Fibroblast of mammary gland (primary cell): ENCODE data around the gene NCAPD3.

Experiments
- DNase-seq: peaks from one replicate; pipeline ENCODE4 v3.0.0-alpha.2; 2010; ENCODE audit warnings: low read depth
- H3K4me3 ChIP-seq: 2 replicates; pipeline ENCODE4 v1.5.1; 2011; ENCODE audit warnings: low read depth, mild to moderate bottlenecking, low read length, moderate library complexity; ENCODE audit not compliant: control insufficient read depth
- TF ChIP-seq, protein P1 (sequence below): conservative IDR thresholded peaks from 2 replicates; pipeline ENCODE4 v1.5.1; 2011; ENCODE audit warnings: low read depth, low read length, inconsistent platforms; ENCODE audit not compliant: control insufficient read depth, insufficient read depth

NCAPD3 gene

DNA sequence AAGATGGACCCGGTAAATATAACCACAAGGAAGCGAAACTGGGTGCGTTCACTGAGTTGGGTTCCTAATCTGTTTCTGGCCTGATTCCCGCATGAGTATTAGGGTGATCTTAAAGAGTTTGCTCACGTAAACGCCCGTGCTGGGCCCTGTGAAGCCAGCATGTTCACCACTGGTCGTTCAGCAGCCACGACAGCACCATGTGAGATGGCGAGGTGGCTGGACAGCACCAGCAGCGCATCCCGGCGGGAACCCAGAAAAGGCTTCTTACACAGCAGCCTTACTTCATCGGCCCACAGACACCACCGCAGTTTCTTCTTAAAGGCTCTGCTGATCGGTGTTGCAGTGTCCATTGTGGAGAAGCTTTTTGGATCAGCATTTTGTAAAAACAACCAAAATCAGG lies 74.4 kb downstream of the NCAPD3 start:
- no peak for DNase-seq
- H3K4me3 ChIP-seq = no peak overlapping the region
- TF ChIP-seq, protein P1, sequence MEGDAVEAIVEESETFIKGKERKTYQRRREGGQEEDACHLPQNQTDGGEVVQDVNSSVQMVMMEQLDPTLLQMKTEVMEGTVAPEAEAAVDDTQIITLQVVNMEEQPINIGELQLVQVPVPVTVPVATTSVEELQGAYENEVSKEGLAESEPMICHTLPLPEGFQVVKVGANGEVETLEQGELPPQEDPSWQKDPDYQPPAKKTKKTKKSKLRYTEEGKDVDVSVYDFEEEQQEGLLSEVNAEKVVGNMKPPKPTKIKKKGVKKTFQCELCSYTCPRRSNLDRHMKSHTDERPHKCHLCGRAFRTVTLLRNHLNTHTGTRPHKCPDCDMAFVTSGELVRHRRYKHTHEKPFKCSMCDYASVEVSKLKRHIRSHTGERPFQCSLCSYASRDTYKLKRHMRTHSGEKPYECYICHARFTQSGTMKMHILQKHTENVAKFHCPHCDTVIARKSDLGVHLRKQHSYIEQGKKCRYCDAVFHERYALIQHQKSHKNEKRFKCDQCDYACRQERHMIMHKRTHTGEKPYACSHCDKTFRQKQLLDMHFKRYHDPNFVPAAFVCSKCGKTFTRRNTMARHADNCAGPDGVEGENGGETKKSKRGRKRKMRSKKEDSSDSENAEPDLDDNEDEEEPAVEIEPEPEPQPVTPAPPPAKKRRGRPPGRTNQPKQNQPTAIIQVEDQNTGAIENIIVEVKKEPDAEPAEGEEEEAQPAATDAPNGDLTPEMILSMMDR = no peak

DNA sequence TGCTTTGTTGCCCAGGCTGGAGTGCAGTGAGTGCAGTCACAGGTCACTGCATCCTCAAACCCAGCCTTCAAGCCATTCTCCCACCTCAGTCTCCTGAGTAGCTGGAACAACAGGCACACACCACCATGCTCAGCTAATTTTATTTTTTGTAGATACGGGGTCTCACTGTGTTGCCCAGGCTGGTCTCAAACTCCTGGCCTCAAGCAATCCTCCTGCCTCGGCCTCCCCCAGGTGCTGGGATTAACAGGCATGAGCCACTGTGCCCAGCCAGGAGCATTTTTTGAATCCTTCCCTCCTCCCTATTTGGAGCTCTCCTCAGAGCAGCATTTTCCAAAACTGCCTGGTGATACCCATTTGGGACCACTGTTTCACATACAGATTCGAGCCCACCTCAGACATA lies 77.2 kb downstream of the NCAPD3 start:
- TF ChIP-seq, protein P1 = no peak
- H3K4me3 ChIP-seq = no peak overlapping the region

DNA sequence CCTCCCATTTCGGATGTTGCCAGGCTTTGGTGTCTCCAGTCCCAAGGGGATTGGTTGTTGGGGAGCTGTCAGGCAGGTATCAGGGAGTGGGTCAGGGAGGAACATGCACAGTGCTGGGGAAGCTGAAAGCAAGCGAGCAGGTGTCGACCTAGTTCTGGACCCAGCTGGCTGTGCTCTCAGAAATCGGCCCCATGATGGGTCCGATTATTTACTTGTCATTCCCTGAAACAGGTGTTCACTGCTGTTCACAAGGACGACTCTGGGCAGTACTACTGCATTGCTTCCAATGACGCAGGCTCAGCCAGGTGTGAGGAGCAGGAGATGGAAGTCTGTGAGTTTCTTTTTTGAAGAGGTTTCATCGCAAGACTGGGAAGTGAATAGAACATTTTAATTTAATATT lies 78.1 kb downstream of the NCAPD3 start:
- TF ChIP-seq, protein P1 = no peak
- no peak for DNase-seq
- H3K4me3 ChIP-seq = no peak overlapping the region

More for the DNA sequence above, 77.2 kb downstream of the NCAPD3 start:
- no peak for DNase-seq

DNA sequence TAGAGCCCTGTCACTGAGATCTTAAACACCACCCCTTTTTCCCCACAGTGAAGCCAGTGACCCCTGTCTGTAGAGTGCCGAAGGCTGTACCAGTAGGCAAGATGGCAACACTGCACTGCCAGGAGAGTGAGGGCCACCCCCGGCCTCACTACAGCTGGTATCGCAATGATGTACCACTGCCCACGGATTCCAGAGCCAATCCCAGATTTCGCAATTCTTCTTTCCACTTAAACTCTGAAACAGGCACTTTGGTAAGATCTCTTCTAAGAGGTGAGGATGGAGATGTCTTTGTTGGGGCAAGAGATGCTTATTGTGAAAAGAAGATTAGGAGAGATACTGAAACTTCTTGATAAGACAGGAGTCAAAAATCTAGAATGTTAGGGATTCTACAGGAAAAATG lies 79.0 kb downstream of the NCAPD3 start:
- DNase-seq = no peak
- TF ChIP-seq, protein P1 = no peak
- no peak overlapping the region for H3K4me3 ChIP-seq

DNA sequence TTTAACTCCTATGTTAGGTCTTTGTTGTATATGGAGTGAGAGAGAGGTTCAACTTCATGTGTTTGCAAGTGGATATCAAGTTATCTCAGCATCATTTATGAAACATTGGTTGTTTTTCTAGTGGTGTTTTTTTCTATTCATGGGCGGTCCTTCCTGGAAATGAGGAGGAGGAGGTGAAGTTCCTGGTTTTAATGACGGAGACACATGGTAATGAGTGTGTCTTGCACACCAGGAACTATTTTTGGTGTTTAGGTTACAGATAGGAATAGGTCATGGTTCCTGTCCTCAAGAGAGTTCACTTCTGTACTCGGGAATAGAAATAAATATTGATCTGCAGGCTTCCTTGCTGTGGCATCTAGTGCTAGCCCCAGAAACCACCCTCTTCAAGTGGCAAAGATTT lies 80.0 kb downstream of the NCAPD3 start:
- TF ChIP-seq, protein P1 = no peak
- DNase-seq = no peak

DNA sequence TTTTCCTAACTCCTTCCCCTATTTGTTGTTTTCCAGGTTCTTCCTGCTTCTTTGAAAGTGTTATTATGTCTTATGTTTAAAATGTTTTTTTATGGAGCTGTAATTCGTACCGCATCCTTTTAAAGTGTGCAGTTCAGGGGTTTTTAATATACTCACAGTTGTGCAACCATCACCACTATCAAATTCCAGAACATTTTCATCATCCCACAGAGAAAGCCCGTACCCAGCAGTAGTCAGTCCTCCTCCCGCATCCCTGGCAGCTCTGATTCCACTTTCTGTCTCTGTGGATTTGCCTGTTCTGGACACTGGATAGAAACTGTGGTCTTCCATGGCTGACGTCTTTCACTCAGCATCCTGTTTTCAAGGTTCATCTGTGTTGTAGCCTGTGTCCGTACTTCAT lies 81.2 kb downstream of the NCAPD3 start:
- no peak overlapping the region for H3K4me3 ChIP-seq
- DNase-seq = peak; percentile 61
- TF ChIP-seq, protein P1 = no peak

More for the DNA sequence above, 80.0 kb downstream of the NCAPD3 start:
- no peak overlapping the region for H3K4me3 ChIP-seq

DNA sequence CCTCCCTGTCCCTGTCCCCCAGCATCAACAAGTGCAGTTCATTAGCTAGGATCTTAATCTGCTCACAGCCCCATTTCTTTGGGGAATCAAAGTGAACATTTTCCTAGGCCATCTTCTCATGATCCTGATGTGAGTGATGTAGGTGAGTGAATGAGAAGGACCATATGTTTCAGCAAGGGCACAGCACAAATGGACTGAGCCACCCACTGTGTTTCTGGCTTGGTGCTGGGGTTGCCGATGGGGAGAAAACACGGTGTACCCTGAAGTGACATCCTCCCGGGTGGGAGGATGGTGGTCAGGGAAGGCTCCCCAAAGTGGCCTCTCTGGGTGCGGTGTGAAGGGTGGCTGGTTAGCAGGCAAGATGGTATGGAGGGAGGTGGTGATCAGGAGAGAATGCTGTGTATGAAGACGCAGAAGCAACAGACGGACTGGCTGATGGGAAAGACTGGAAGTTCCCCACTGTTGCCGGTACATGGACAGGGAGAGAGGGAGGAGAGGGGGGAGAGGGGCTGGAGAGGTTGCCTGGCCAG lies 82.7 kb downstream of the NCAPD3 start:
- TF ChIP-seq, protein P1 = no peak
- no peak overlapping the region for H3K4me3 ChIP-seq
- DNase-seq = no peak
